ENCODE data around the gene PSMC3IP. TPM values are rescaled to one million over a fixed set of nuclear protein-coding genes. Genes with fewer than 3 reads are reported as not detected.

PSMC3IP gene
- total and polyA plus RNA-seq, 2 donors (not counting 3 experiments of a cell fraction or from before 2014, with no cell fraction given), result 5.9 to 19.3 TPM

DNA sequence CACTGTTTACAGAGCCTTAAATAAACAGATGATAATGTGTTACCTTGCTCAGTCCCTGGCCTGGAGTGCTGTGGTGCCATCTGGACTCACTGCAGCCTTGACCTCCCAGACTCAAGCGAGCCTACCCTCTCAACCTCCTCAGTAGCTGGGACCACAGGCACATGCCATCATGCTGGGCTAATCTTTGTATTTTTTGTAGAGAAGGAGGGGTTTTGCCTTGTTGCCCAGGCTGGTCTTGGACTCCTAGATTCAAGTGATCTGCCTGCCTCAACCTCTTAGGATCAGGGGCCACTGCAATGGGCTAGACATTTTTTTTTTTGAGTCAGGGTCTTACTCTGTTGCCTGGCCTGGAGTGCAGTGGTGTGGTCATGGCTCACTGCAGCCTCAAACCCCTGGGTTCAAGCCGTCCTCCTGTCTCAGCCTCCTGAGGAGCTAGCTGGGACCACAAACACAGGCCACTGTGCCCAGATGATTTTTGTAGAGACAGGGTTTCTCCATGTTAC lies 46.5 kb downstream of the PSMC3IP start:
- no TSS peak for BruUV-seq (replicated peaks)
- H2AFZ ChIP-seq (ENCODE audit: low read depth, low read length), result no peak overlapping the region
- no peak for TF ChIP-seq GATA2 (IDR thresholded peaks at IDR 0.05; ENCODE audit: insufficient read depth, insufficient read length, low read depth, low read length)
- intact Hi-C loops (cut with micrococcal nuclease), result no loop called here
- no peak overlapping the region for H3K27ac ChIP-seq (ENCODE audit: insufficient read depth, low read depth, low read length)
- no peaks in the 10 kb centered on the region for H3K36me3 ChIP-seq (ENCODE audit: control insufficient read depth in 2 of 2, extremely low read depth in 1 of 2, insufficient read depth in 2 of 2, low read length in 2 of 2)
- no peaks in the 10 kb centered on the region for H3K9me3 ChIP-seq (replicated peaks; ENCODE audit: control insufficient read depth, insufficient read depth, low read length)
- ChIA-PET POLR2A (no interaction called here), CTCF (interaction anchor here (1.4 to 2.0 kb wide), 4 partner anchors 11 to 125 kb away, joined by 4 to 13 read pairs (median 5); no protein-coding TSS in a partner anchor)
- no peaks in the 10 kb centered on the region for H3K9me1 ChIP-seq (replicated peaks; ENCODE audit: control insufficient read depth, extremely low read depth, insufficient read depth, low read length)
- no peaks in the 10 kb centered on the region for H3K79me2 ChIP-seq (ENCODE audit: control insufficient read depth, insufficient read depth, low read length)
- H3K27me3 ChIP-seq (ENCODE audit: control insufficient read depth in 2 of 2, insufficient read depth in 2 of 2, low read length in 2 of 2), result no peaks in the 10 kb centered on the region
- DNase-seq (ENCODE audit: low read depth, low spot score) (no peak), FAIRE-seq (no peak)
- dilution Hi-C loops (cut with MboI; ENCODE audit: extremely low pct_ligation_motif_present, low sequenced_read_pairs), result no loop called here
- H3K4me2 ChIP-seq (ENCODE audit: insufficient read depth, low read length), result no peak overlapping the region
- no peak overlapping the region for H3K4me3 ChIP-seq (replicated peaks in 1 of 3; ENCODE audit: insufficient read depth in 1 of 3, low read depth in 1 of 3, low read length in 3 of 3)
- H3K4me1 ChIP-seq (ENCODE audit: control insufficient read depth, extremely low read depth, insufficient read depth, low read length), result peaks cover 15% of the 10 kb centered on the region
- no peaks in the 10 kb centered on the region for H4K20me1 ChIP-seq (replicated peaks; ENCODE audit: control insufficient read depth, extremely low read depth, insufficient read depth, low read length)
- no peak overlapping the region for H3K9ac ChIP-seq (replicated peaks; ENCODE audit: extremely low read depth, insufficient read depth, low read length)

DNA sequence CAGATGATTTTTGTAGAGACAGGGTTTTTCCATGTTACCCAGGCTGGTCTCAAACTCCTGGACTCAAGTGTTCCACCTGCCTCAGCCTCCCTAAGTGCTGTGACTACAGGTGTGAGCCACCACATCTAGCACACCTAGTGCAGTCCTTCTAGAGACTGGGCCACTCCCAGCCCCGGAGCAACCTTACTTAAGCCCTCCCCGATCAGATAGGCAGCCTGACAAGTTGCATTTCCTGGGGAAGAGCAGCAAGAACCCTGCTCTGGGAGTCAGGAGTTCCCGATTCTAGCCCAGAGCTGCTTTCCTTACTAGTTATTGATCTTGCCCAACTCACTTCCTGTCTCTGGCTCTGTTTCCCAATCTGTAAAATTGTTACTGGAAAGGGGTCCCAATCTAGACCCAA lies 48.5 kb downstream of the PSMC3IP start:
- intact Hi-C loops (cut with micrococcal nuclease), result loop anchor here (10.0 kb wide), 2 partner anchors 394 to 504 kb away; partner anchors contain the start of gene NKIRAS2

More for the DNA sequence above, 48.5 kb downstream of the PSMC3IP start:
- H3K9me3 ChIP-seq (replicated peaks; ENCODE audit: control insufficient read depth, insufficient read depth, low read length), result no peaks in the 10 kb centered on the region
- TF ChIP-seq, protein P1, sequence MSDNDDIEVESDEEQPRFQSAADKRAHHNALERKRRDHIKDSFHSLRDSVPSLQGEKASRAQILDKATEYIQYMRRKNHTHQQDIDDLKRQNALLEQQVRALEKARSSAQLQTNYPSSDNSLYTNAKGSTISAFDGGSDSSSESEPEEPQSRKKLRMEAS (IDR thresholded peaks at IDR 0.05; ENCODE audit: insufficient read depth, insufficient read length), result no peak
- no peak for TF ChIP-seq MYC (IDR thresholded peaks at IDR 0.05; ENCODE audit: low read depth, low read length)
- TF ChIP-seq JUN (IDR thresholded peaks at IDR 0.05; ENCODE audit: borderline replicate concordance, insufficient read depth, insufficient read length, low read depth), result no peak
- no peak for TF ChIP-seq GATA2 (IDR thresholded peaks at IDR 0.05; ENCODE audit: insufficient read depth, insufficient read length, low read depth, low read length)
- no peak for TF ChIP-seq FOS (IDR thresholded peaks at IDR 0.05; ENCODE audit: borderline replicate concordance, insufficient read depth, low read length)
- TF ChIP-seq, protein P2, sequence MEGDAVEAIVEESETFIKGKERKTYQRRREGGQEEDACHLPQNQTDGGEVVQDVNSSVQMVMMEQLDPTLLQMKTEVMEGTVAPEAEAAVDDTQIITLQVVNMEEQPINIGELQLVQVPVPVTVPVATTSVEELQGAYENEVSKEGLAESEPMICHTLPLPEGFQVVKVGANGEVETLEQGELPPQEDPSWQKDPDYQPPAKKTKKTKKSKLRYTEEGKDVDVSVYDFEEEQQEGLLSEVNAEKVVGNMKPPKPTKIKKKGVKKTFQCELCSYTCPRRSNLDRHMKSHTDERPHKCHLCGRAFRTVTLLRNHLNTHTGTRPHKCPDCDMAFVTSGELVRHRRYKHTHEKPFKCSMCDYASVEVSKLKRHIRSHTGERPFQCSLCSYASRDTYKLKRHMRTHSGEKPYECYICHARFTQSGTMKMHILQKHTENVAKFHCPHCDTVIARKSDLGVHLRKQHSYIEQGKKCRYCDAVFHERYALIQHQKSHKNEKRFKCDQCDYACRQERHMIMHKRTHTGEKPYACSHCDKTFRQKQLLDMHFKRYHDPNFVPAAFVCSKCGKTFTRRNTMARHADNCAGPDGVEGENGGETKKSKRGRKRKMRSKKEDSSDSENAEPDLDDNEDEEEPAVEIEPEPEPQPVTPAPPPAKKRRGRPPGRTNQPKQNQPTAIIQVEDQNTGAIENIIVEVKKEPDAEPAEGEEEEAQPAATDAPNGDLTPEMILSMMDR (IDR thresholded peaks at IDR 0.05; ENCODE audit: extremely low read depth in 1 of 2, insufficient read depth in 1 of 2, low read depth in 1 of 2, low read length in 2 of 2), result no peak
- no peak for TF ChIP-seq POLR2A (IDR thresholded peaks at IDR 0.05; ENCODE audit: low read depth, low read length)
- TF ChIP-seq EZH2 (IDR thresholded peaks at IDR 0.05; ENCODE audit: borderline replicate concordance, low read depth, low read length, severe bottlenecking), result no peak
- no peak for TF ChIP-seq POLR2AphosphoS5 (IDR thresholded peaks at IDR 0.05; ENCODE audit: insufficient read depth, low read depth, low read length)
- H3K9me1 ChIP-seq (replicated peaks; ENCODE audit: control insufficient read depth, extremely low read depth, insufficient read depth, low read length), result no peaks in the 10 kb centered on the region
- POLR2A ChIA-PET, result interaction anchor here (0.7 kb wide), 1 partner anchor 342 kb away, joined by 9 read pairs; no protein-coding TSS in a partner anchor
- peaks cover 9% of the 10 kb centered on the region for H3K4me1 ChIP-seq (ENCODE audit: control insufficient read depth, extremely low read depth, insufficient read depth, low read length)
- dilution Hi-C loops (cut with MboI; ENCODE audit: extremely low pct_ligation_motif_present, low sequenced_read_pairs), result no loop called here
- no peak overlapping the region for H3K4me3 ChIP-seq (replicated peaks in 1 of 3; ENCODE audit: insufficient read depth in 1 of 3, low read depth in 1 of 3, low read length in 3 of 3)
- H3K9ac ChIP-seq (replicated peaks; ENCODE audit: extremely low read depth, insufficient read depth, low read length), result no peak overlapping the region
- no peaks in the 10 kb centered on the region for H3K36me3 ChIP-seq (ENCODE audit: control insufficient read depth in 2 of 2, extremely low read depth in 1 of 2, insufficient read depth in 2 of 2, low read length in 2 of 2)
- DNase-seq (ENCODE audit: low read depth, low spot score) (no peak), FAIRE-seq (no peak)
- H3K79me2 ChIP-seq (ENCODE audit: control insufficient read depth, insufficient read depth, low read length), result no peaks in the 10 kb centered on the region
- H3K27me3 ChIP-seq (ENCODE audit: control insufficient read depth in 2 of 2, insufficient read depth in 2 of 2, low read length in 2 of 2), result no peaks in the 10 kb centered on the region
- CTCF ChIA-PET, result interaction anchor here (0.6 to 2.0 kb wide), 3 partner anchors 11 to 307 kb away, joined by 3 to 10 read pairs (median 6); no protein-coding TSS in a partner anchor
- no TSS peak for BruUV-seq (replicated peaks)
- no peak overlapping the region for H3K27ac ChIP-seq (ENCODE audit: insufficient read depth, low read depth, low read length)
- H3K4me2 ChIP-seq (ENCODE audit: insufficient read depth, low read length), result no peak overlapping the region
- H2AFZ ChIP-seq (ENCODE audit: low read depth, low read length), result no peak overlapping the region
- no peaks in the 10 kb centered on the region for H4K20me1 ChIP-seq (replicated peaks; ENCODE audit: control insufficient read depth, extremely low read depth, insufficient read depth, low read length)

All from endothelial cell of umbilical vein (primary cell).